GM12875 (cell line): ENCODE data around the gene C16orf87.

Experiments used
- H3K4me3 ChIP-seq: one replicate; pipeline ENCODE4 v1.5.1; 2011; ENCODE audit warnings: low read depth, low read length, control low read depth
- TF ChIP-seq, protein P1 (sequence below): IDR thresholded peaks from 2 replicates; pipeline ENCODE4 v1.5.1; 2011; ENCODE audit warnings: low read depth, mild to moderate bottlenecking, control low read depth, inconsistent platforms, low read length, moderate library complexity, borderline replicate concordance; ENCODE audit not compliant: insufficient read depth

C16orf87 gene

GRCh38 chr16:46839986-46840443 lies 9.0 kb upstream of the C16orf87 start:
- H3K4me3 ChIP-seq: no peak overlapping the region
- TF ChIP-seq, protein P1, sequence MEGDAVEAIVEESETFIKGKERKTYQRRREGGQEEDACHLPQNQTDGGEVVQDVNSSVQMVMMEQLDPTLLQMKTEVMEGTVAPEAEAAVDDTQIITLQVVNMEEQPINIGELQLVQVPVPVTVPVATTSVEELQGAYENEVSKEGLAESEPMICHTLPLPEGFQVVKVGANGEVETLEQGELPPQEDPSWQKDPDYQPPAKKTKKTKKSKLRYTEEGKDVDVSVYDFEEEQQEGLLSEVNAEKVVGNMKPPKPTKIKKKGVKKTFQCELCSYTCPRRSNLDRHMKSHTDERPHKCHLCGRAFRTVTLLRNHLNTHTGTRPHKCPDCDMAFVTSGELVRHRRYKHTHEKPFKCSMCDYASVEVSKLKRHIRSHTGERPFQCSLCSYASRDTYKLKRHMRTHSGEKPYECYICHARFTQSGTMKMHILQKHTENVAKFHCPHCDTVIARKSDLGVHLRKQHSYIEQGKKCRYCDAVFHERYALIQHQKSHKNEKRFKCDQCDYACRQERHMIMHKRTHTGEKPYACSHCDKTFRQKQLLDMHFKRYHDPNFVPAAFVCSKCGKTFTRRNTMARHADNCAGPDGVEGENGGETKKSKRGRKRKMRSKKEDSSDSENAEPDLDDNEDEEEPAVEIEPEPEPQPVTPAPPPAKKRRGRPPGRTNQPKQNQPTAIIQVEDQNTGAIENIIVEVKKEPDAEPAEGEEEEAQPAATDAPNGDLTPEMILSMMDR: no peak

DNA sequence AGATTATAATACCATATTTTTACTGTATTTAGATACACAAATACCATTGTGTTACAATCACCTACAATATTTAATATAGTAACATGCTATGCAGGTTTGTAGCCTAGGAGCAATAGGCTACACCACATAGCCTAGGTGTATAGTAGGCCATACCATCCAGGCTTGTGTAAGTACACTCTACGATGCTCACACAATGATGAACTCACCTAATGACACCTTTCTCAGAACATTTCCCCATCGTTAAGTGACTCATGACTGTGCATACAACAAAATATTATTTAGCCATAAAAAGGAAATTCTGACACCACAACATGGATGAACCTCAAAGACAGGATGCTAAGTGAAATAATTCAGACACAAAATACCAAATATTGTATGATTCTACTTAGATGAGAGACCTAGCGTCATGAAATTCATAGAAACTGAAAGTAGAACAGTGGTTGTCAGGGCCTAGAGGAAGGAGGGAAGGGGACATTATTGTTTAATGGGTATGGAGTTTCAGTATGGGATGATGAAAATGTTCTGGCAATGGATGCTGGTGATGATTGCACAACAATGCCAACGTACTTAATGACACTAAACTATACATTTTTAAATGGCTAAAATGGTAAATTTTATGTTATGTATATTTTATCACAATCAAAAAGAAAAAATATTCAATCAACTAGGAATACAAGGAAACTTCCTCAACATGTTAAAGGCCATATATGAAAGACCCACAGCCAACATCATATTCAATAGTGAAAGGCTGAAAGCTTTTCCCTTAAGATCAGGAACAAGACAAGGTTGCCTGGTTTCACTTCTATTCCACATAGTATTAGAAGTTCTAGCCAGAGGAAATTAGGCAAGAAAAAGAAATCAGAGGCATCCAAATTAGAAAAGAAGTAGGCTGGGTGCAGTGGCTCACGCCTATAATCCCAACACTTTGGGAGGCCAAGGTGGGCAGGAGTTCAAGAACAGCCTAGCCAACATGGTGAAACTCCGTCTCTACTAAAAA lies 5.9 kb upstream of the C16orf87 start:
- no peak overlapping the region for H3K4me3 ChIP-seq
- TF ChIP-seq, protein P1: no peak

DNA sequence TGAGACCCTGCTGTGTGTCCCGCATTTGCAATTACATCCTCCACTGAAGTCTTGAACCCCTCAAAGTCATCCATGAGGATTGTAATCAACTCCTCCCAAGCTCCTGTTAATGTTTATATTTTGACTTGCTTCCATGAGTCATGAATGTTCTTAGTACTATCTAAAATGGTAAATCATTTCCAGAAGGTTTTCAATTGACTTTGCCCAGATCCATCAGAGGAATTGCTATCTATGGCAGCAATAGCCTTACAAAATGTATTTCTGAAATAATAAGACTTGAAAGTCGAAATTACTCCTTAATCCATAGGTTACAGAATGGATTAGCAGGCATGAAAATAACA lies 2.5 kb upstream of the C16orf87 start:
- TF ChIP-seq, protein P1: no peak

DNA sequence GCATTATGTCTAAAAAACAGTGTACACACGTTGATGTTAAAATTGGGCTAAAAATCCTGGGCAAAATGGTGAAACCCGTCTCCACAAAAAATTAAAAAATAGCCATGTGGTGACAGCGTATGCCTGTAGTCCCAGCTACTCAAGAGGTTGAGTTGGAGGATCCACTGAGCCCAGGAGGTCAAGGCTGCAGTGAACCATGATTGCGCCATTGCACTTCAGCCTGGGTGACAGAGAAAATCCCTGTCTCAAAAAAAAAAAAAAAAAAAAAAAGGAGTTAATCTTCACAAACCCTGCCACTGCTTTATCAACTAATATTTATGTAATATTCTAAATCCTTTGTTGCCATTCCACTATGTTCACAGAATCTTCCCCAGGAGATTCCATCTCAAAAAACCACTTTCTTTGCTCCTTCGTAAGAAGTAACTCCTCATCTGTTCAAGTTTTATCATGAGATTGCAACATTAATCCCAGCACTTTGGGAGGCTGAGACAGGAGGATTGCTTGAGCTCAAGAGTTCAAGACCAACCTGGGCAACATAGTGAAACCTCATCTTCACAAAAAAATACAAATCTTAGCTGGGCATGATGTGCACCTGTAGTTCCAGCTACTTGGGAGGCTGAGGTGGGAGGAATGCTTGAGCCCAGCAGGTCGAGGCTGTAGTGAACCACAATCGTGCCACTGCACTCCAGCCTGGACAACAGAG lies 1.9 kb upstream of the C16orf87 start:
- TF ChIP-seq, protein P1: no peak
- H3K4me3 ChIP-seq: no peak overlapping the region

More for the DNA sequence above, 2.5 kb upstream of the C16orf87 start:
- H3K4me3 ChIP-seq: no peak overlapping the region

GRCh38 chr16:46830417-46830901 lies 521 bp downstream of the C16orf87 start:
- H3K4me3 ChIP-seq: peak overlapping the region; percentile 84
- TF ChIP-seq, protein P1: no peak

GRCh38 chr16:46828943-46829342 lies 2.0 kb downstream of the C16orf87 start:
- TF ChIP-seq, protein P1: no peak
- H3K4me3 ChIP-seq: peak overlapping the region; percentile 29

- TF ChIP-seq, protein P1: no peak
- no peak overlapping the region for H3K4me3 ChIP-seq
These were observed 2.7 kb downstream of the C16orf87 start for GRCh38 chr16:46828292-46828691.
